ENCODE measurements around the gene NCEH1. TPM values are rescaled to one million over a fixed set of nuclear protein-coding genes. Genes with fewer than 3 reads are reported as not detected.
"Not testable (repeated sequence)": the region's sequence is repeated elsewhere in the genome, so short reads cannot be mapped to it uniquely, and the experiment has no call there.

NCEH1 gene
- total and polyA plus RNA-seq, 2 of the 4 experiments (the other 2 are of a cell fraction) = 22.3 to 23.3 TPM

DNA sequence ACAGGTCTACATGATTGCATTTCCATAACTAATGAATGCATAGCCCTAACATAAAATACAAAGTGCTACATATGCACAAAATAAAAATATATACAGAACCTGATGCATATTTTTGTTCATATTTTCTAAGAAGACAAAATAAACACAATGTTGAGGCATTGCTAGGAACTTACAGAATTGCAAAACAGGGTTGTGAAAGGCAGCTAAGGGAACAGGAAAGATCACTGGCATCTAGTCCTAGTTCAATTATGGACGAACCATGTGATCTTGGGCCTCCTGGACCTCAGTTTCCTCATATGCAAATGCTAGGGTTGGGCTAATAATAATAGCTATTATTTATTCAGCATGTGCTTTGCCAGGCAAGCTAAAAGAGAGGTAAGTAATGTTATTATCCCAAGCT lies 15.5 kb upstream of the NCEH1 start:
- dilution Hi-C loops (cut with HindIII; ENCODE audit: low sequenced_read_pairs, unreplicated experiment) = no loop called here
- POLR2A ChIA-PET (ENCODE audit: unreplicated experiment) = no interaction called here
- DNase-seq (peak; percentile 32), ATAC-seq (ENCODE audit: low read depth) (peak; percentile 82)
- Histone ChIP-seq H3K4ac (ENCODE audit: low read depth, low read length) (no peak overlapping the region), H2BK120ac (ENCODE audit: low read depth, low read length) (peak overlapping the region; percentile 25; the same call in 1 of the 2 replicates), H4K8ac (ENCODE audit: low read depth in 2 of 2, low read length in 2 of 2) (no peak overlapping the region), H3K4me3 (ENCODE audit: insufficient read depth, low read depth, low read length) (no peak overlapping the region), H3K4me2 (ENCODE audit: low read depth, low read length) (0 out of 2 replicates have a peak overlapping the region, but pooled peaks have one; percentile 3), H2AFZ (replicated peaks; ENCODE audit: low read length, poor library complexity) (no peak overlapping the region), H4K20me1 (ENCODE audit: insufficient read depth, low read length) (no peaks in the 10 kb centered on the region), H3K79me1 (ENCODE audit: low read depth in 1 of 2, low read length in 2 of 2) (no peaks in the 10 kb centered on the region), H2AK5ac (ENCODE audit: low read depth, low read length) (no peak overlapping the region), H3K27ac (ENCODE audit: insufficient read depth, low read length) (peak overlapping the region; percentile 23; the same call in 1 of the 2 replicates), H3K27me3 (ENCODE audit: control insufficient read depth, insufficient read depth, low read length) (no peaks in the 10 kb centered on the region), H2BK5ac (ENCODE audit: low read depth, low read length, poor library complexity, severe bottlenecking) (peak overlapping the region; percentile 69), H3K9me1 (ENCODE audit: insufficient read depth, low read length) (no peaks in the 10 kb centered on the region), H3K36me3 (ENCODE audit: control insufficient read depth, insufficient read depth, low read length) (no peaks in the 10 kb centered on the region), H4K5ac (ENCODE audit: low read depth, low read length) (peak overlapping the region; percentile 90; the same call in 1 of the 2 replicates), H4K91ac (ENCODE audit: insufficient read depth, low read depth, low read length) (no peak overlapping the region), H3K9me3 (ENCODE audit: control insufficient read depth, insufficient read depth, low read length) (peaks cover 5% of the 10 kb centered on the region; the same call in 1 of the 2 replicates), H3K18ac (ENCODE audit: low read depth, low read length) (peak overlapping the region; percentile 95), H2AK9ac (replicated peaks; ENCODE audit: low read depth, low read length, poor library complexity) (no peak overlapping the region), H3K9ac (ENCODE audit: low read depth, low read length) (no peak overlapping the region), H2BK20ac (ENCODE audit: low read depth, low read length) (peak overlapping the region; percentile 24; the same call in 1 of the 2 replicates), H2BK15ac (ENCODE audit: low read depth, low read length) (no peak overlapping the region), H3K23ac (ENCODE audit: low read depth, low read length) (peak overlapping the region; percentile 48; the same call in 1 of the 2 replicates), H3K56ac (ENCODE audit: extremely low read depth, insufficient read depth, low read length) (no peak overlapping the region), H3K4me1 (ENCODE audit: control insufficient read depth, insufficient read depth, low read length) (peaks cover 4% of the 10 kb centered on the region), H3K14ac (replicated peaks; ENCODE audit: low read depth, low read length) (no peak overlapping the region; the same call in 1 of the 2 replicates)
- TF ChIP-seq FOS (IDR thresholded peaks at IDR 0.05; ENCODE audit: low read depth, low read length) = no peak
- no peak for TF ChIP-seq RCOR1 (IDR thresholded peaks at IDR 0.05; ENCODE audit: insufficient replicate concordance, low read length)
- TF ChIP-seq CEBPB (IDR thresholded peaks at IDR 0.05; ENCODE audit: low read depth, low read length) = peak; percentile 55
- TF ChIP-seq MXI1 (IDR thresholded peaks at IDR 0.05; ENCODE audit: borderline replicate concordance, low read depth, low read length) = no peak
- CTCF ChIA-PET = interaction anchor here (1.3 to 1.4 kb wide), 2 partner anchors 9 to 24 kb away, joined by 3 read pairs; partner anchors contain the start of gene ECT2
- WGBS, 2 experiments (ENCODE audit: extremely low coverage in 2 of 2, insufficient read length in 1 of 2) = no CpG with 5 or more reads among the region's 1 CpG
- in situ Hi-C loops (cut with MboI; ENCODE audit: low sequenced_read_pairs) = no loop called here
- intact Hi-C loops (cut with micrococcal nuclease) = no loop called here
- no TSS peak for BruUV-seq (replicated peaks)

DNA sequence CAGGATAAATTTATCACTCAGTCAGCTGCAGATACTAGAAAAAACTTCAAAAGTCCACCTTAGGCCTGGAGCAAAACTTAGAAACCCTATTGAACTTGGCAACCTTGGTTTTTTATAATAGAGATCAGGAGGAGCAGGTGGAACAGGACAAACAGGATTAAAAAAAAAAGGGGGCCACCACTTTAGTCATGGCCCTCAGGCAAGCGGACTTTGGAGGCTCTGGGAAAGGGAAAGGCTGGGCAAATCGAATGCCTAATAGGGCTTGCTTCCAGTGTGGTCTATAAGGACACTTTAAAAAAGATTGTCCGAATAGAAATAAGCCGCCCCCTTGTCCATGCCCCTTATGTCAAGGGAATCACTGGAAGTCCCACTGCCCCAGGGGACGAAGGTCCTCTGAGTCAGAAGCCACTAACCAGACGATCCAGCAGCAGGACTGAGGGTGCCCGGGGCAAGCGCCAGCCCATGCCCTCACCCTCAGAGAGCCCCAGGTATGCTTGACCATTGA lies 11.7 kb upstream of the NCEH1 start:
- H3K27me3 ChIP-seq (ENCODE audit: control insufficient read depth, insufficient read depth, low read length); H3K27ac ChIP-seq (ENCODE audit: insufficient read depth, low read length); H4K8ac ChIP-seq (ENCODE audit: low read depth in 2 of 2, low read length in 2 of 2); H3K9ac ChIP-seq (ENCODE audit: low read depth, low read length); H3K4me1 ChIP-seq (ENCODE audit: control insufficient read depth, insufficient read depth, low read length); dilution Hi-C loops (cut with HindIII; ENCODE audit: low sequenced_read_pairs, unreplicated experiment); H3K4me3 ChIP-seq (ENCODE audit: insufficient read depth, low read depth, low read length); H3K23ac ChIP-seq (ENCODE audit: low read depth, low read length); H3K14ac ChIP-seq (replicated peaks; ENCODE audit: low read depth, low read length); in situ Hi-C loops (cut with MboI; ENCODE audit: low sequenced_read_pairs); H2AFZ ChIP-seq (replicated peaks; ENCODE audit: low read length, poor library complexity); H3K4me2 ChIP-seq (ENCODE audit: low read depth, low read length); H3K18ac ChIP-seq (ENCODE audit: low read depth, low read length); H4K5ac ChIP-seq (ENCODE audit: low read depth, low read length); H4K91ac ChIP-seq (ENCODE audit: insufficient read depth, low read depth, low read length); BruUV-seq (replicated peaks); H3K56ac ChIP-seq (ENCODE audit: extremely low read depth, insufficient read depth, low read length); H2AK9ac ChIP-seq (replicated peaks; ENCODE audit: low read depth, low read length, poor library complexity); ATAC-seq (ENCODE audit: low read depth); H3K4ac ChIP-seq (ENCODE audit: low read depth, low read length); POLR2A ChIA-PET (ENCODE audit: unreplicated experiment); H3K9me1 ChIP-seq (ENCODE audit: insufficient read depth, low read length); H2AK5ac ChIP-seq (ENCODE audit: low read depth, low read length); CTCF ChIA-PET; H3K36me3 ChIP-seq (ENCODE audit: control insufficient read depth, insufficient read depth, low read length); H2BK5ac ChIP-seq (ENCODE audit: low read depth, low read length, poor library complexity, severe bottlenecking); intact Hi-C loops (cut with micrococcal nuclease); H2BK15ac ChIP-seq (ENCODE audit: low read depth, low read length); H2BK20ac ChIP-seq (ENCODE audit: low read depth, low read length); H3K79me1 ChIP-seq (ENCODE audit: low read depth in 1 of 2, low read length in 2 of 2); DNase-seq; H4K20me1 ChIP-seq (ENCODE audit: insufficient read depth, low read length); H2BK120ac ChIP-seq (ENCODE audit: low read depth, low read length): not testable (repeated sequence)
- peaks cover 13% of the 10 kb centered on the region for H3K9me3 ChIP-seq (ENCODE audit: control insufficient read depth, insufficient read depth, low read length)
- WGBS, 2 experiments (ENCODE audit: extremely low coverage in 2 of 2, insufficient read length in 1 of 2) = 71% methylated on average over 4 of the region's 8 CpGs; no CpG with 5 or more reads in 1 of the 2 experiments

All from IMR-90 (cell line).